ENCODE data around the gene REM1.
"Not testable (repeated sequence)": the region's sequence is repeated elsewhere in the genome, so short reads cannot be mapped to it uniquely, and the experiment has no call there.

The REM1 gene

DNA sequence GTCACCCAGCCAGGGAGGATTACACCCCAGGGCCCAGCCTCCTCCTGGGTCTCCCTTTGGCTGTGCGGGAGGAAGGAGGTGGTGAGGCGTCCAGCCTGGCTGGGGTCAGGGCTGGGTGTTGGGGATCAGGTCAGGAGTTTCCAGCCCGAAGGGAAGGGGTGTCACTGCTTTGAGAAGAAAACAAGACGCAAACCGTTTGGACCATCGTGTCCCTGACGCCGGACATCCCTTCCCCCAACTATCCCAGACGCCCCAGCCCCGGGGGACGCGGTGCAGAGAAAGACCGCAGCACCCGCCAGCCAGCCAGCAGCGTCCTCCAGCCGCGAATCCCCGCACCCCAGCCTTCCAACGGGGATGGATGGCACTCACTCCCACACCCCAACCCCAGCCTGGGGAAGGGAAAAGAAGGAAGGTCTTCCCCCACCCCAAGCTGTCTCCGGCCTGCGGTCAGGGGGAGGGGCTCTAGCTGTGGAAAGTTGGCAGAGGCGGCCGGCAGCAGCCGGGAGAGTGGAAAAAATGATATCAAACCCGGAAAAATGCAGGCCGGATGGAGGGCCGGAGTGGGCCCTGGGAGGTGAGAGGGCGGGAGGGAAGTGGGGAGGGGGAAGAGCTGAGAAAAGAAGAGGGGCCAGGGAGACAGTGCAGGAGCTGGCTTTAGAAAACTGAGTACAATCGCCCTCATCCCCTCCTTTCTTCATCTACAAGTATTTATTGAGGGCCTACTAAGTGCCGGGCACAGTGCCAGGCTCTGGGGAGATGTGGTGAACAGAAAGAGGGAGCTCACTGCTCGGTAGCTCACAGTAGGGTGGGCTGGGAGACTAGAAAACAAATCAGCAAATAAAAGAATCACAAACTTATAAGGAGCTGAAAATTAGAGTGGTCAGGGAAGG is 10.6 kb downstream of the REM1 start:
- DNase-seq, result no peak

DNA sequence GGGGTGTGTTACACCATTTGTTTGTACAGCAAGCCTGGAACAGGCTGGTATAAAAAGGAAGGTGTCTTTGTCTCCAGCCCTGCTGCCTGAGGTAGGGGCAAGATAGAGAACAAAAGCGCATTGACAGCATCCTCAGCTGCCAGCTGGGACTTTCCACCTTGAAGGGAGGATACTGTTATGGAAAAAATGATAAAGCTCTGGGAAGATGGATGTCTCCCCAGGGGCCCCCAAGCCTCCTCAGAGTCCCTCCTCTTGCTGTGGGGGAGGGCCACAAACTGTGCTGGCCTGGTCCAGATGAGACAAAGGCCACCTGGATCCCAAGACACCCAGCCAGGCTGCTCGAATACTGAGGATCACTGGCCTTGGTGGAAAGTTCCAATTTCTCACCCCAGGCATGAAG is 13.0 kb downstream of the REM1 start:
- DNase-seq, result no peak

GRCh38 chr20:31489152-31489551 is 14.1 kb downstream of the REM1 start:
- no peak for DNase-seq

GRCh38 chr20:31490752-31491151 is 15.7 kb downstream of the REM1 start:
- no peak for DNase-seq

DNA sequence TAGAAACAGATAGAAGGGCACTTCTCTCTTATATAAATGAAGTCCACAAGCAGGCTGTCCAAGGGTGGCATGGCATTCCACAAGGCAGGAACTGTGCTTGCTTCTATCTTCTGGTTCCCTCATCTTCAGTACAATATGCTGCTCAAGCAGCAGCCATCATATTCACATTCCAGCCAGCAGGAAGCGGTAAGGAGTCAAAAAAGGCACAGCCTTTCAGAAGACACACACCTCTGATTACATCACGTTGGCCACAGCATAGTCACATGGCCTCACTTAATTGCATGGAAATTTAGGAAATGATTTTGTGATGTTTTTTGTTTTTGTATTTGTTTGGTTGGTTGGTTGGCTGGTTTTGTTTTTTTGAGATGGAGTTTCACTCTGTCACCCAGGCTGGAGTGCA is 19.0 kb downstream of the REM1 start:
- no peak for DNase-seq

DNA sequence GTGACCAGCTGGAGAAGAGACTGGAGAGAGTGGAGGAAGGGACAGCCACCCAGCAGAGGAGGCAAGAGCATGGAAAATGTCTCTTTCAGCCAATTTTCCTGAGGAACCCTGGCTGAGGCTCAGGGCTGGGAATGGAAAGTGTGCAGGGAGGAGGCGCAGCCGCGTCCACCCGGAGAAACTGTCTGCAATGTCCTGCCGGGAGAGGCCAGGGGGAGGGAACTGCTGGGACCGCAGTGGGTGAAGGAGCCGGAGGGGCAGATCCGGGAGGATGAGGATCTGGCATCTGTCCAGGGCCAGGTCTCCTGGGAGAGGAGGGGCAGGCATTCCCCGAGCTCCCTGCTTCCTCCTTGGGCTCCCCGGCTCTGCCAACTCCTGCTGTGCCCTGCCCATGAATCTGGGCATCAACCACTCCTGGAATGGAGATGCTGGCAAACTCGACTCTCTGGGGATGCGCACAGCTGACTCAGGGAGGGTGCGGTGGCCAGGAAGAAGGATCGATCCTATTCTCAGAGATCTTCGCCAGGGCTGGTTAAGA is 21.7 kb downstream of the REM1 start:
- no peak for DNase-seq

DNA sequence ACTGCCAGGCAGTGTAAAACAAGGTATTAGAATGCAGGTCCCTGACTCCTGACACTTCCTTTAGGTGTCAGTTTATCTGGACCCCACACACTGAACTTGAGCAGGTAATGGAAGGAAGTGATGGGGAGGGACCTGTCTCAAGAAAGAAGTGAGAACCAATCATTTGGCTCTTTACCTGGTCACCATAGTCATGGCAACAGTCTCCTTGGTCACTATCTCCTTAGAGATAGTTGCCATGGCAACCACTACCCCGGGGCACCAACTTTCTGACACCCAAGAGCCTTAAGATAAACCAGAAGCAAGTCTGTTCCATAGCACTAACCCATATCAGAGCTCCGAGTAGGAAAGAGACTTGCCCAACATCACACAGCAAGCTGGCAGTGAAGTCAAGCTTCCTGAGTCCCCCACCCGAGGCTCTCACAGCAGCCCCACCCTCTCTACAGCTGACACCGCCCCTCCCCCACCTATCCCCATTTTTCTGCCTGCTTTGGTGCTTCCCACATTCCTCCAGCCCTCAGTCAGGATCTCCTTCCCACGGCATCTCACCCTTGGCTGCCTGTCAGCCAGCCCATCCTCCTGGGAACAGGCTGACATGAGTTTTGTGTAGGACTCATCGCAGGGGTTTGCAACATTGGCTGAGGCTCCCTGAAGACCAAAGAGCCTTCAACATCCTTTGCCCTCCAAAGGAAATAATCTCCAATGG is 22.9 kb downstream of the REM1 start:
- DNase-seq, result no peak

GRCh38 chr20:31500527-31500926 is 25.4 kb downstream of the REM1 start:
- DNase-seq, result no peak

- peak; percentile 84 for DNase-seq
Observed at GRCh38 chr20:31502884-31503673, 28.0 kb downstream of the REM1 start.

DNA sequence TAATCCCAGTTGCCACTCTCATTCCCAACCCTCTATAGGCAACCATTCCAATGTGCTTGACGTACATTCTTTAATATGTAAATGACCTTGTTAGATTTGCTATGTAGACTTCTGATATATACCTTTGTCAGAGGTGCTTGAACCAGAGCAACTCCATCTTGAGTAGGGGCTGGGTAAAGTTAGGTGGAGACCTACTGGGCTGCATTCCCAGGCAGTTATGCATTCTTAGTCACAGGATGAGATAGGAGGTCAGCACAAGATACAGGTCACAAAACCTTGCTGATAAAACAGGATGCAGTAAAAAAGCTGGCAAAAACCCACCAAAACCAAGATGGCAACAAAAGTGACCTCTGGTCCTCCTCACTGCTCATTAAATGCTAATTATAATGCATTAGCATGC is 30.8 kb downstream of the REM1 start:
- no peak for DNase-seq

DNA sequence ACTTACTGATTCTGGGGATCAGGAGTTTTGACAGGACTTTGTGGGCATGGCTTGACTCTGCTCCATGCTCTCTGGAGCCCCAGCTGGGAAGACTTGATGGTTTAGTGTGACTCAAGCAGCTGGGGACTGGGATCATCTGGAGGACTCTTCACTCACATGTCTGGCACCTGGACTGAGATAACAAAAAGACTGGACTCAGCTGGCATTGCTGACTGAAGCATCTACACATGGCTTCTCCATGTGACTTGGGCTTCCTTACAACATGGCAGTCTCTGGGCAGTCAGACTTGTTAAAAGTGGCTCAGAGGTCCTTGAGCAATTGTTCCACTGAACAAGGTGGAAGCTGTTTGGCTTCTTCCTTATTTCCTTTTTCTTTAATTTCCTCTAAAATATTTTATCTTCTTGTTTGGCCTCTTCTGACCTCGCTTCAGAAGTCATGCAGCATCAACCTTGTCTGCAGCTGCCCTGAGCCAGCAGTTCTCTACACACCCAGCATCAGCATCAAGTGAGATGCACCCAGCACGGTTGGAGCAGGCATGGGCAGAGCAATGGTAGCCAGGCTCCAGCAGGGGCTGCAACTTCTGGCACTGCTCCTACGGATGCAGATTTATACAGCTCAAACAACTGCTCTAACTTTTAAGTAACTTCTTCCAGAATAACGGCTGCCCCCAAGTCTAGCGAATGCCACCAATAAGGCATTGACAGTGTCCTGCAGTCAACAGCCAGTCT is 33.6 kb downstream of the REM1 start:
- no peak for DNase-seq

DNA sequence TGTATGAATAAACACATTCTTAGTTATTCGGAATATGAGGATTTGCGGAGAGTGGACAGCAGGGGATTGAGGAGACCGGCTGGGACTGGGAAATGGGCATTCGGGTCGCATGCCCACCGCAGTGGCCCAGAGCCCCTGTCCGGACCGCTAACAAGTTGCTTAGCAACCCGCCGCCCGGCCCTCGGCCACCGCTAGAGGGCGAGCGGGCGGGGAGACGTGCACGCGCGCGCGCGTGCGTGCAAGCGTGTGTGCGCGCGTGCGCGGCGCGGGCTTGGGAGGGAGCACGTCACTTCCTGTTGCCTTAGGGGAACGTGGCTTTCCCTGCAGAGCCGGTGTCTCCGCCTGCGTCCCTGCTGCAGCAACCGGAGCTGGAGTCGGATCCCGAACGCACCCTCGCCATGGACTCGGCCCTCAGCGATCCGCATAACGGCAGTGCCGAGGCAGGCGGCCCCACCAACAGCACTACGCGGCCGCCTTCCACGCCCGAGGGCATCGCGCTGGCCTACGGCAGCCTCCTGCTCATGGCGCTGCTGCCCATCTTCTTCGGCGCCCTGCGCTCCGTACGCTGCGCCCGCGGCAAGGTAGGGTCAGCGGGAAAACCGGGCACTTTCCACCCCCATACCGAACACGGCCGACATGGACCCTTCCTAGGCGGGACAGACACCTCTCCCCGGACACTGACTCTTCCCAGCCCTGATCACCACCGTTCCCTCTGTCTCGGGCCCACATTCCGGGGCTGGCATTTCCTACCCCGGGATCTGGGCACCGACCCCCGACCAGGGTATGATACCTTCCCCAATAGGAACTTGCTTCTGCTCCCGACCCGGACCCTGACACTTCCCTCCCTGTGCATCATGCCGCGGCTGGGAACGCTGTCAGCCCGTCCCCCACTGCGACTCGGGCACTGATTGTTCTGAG is 39.3 kb downstream of the REM1 start, which contains the start of gene HM13:
TSS of gene HM13 (plus strand) at position 289 of the 918 bp plus-strand sequence. CDS start at position 399, 110 bp downstream.
- DNase-seq, result peak; percentile 94

GRCh38 chr20:31515072-31515774 is 40.1 kb downstream of the REM1 start:
- DNase-seq, result no peak

DNA sequence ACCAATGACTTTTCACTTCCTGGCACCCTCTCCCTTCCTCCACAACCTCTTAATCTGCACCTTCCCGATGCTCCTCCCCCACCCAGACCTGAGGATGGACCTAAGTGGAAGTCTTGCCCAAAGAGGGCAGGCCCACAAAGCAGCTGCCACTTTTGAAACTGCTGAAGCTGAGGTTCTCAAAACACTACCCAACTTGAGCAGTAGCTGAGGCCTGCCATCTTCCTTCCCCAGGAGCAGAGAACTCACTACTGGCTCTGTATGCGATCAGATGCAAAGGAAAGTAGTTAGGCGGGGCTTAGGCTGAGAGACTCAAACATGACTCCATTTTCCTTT is 40.7 kb downstream of the REM1 start:
- DNase-seq, result no peak

DNA sequence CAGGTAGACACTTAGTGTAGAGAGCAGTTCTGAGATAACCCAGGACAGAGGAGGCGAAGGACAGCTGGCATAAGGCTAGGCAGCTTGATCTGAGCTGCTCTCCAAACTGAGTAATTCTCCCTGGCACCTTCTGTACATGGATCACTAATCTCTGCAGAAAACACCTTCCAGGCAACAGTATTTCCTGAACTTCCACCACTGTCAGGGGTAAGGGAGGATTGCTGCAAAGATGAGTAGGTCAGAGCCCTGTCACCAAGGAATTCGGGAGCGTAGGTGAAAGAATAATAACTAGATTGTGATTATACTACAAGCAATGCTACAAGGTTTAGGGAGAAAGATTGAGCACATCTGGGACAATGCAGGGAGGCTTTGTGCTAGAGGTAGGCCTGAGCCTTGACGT is 41.1 kb downstream of the REM1 start:
- DNase-seq, result no peak

DNA sequence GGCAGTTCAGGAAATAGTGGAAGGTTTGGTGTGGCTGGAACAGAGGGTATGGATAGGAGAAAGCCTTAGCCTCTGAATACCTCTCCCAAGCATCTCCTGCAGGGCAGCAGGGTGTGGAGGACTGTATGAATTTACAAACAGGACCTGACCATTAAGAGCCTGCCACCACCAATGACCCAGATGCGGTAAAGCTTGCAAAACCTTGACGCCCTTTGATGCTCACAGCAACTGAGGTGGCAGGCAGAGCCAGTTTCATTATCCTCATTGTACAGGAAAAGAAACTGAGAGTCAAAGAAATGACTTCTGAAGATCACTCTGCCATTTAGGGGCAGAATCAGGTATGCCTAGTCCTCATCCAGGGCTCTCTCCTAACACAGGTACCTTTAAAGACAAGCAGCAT is 41.6 kb downstream of the REM1 start:
- DNase-seq, result no peak

- no peak for DNase-seq
Observed at GRCh38 chr20:31517373-31517772, 42.3 kb downstream of the REM1 start.

DNA sequence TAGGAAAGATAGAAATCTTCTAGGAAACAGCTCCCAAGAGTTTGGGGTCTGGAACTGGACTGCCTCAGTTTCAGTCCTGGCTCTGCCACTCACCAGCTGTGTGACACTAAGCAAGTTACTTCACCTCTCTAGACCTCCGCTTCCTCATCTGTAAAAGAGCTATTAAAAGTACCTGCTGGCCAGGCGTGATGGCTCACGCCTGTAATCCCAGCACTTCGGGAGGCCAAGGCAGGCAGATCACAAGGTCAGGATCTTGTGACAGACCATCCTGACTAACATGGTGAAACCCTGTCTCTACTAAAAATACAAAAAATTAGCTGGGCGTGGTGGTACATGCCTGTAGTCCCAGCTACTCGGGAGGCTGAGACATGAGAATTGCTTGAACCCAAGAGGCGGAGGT is 46.2 kb downstream of the REM1 start:
- DNase-seq, result not testable (repeated sequence)

GRCh38 chr20:31522731-31523130 is 47.6 kb downstream of the REM1 start:
- DNase-seq, result no peak

All from midbrain (tissue), 1 donor.